GM21717 (cell line): Measurements from ENCODE around the gene LRFN5.
A peak's percentile ranks its signal among the peaks of the same experiment; 100 is the strongest.
"Not testable (repeated sequence)": the region's sequence is repeated elsewhere in the genome, so short reads cannot be mapped to it uniquely, and the experiment has no call there.

Experiments
- ATAC-seq: cut with Tn5 transposase; IDR thresholded peaks from one replicate; pipeline ENCODE4 v1.9.1; 2021; ENCODE audit warnings: mild to moderate bottlenecking, moderate library complexity; ENCODE audit not compliant: unreplicated experiment

The LRFN5 gene

GRCh38 chr14:41636492-41637392 lies 30.1 kb downstream of the LRFN5 start:
- ATAC-seq, result no peak

GRCh38 chr14:41641690-41642089 lies 35.0 kb downstream of the LRFN5 start:
- no peak for ATAC-seq

- no peak for ATAC-seq
Measured at GRCh38 chr14:41642367-41642766, 35.7 kb downstream of the LRFN5 start.

GRCh38 chr14:41642789-41643188 lies 36.1 kb downstream of the LRFN5 start:
- ATAC-seq, result no peak

GRCh38 chr14:41644606-41645005 lies 37.9 kb downstream of the LRFN5 start:
- ATAC-seq, result no peak

- no peak for ATAC-seq
Measured at GRCh38 chr14:41650802-41651201, 44.1 kb downstream of the LRFN5 start.

GRCh38 chr14:41654196-41654595 lies 47.5 kb downstream of the LRFN5 start:
- ATAC-seq, result no peak

- no peak for ATAC-seq
Measured at GRCh38 chr14:41662780-41663472, 56.2 kb downstream of the LRFN5 start.

- no peak for ATAC-seq
Measured at GRCh38 chr14:41663473-41663850, 56.8 kb downstream of the LRFN5 start.

GRCh38 chr14:41666301-41666700 lies 59.6 kb downstream of the LRFN5 start:
- no peak for ATAC-seq

GRCh38 chr14:41668356-41668755 lies 61.7 kb downstream of the LRFN5 start:
- ATAC-seq, result no peak

- ATAC-seq, result not testable (repeated sequence)
Measured at GRCh38 chr14:41673601-41674000, 66.9 kb downstream of the LRFN5 start.

GRCh38 chr14:41674511-41674971 lies 67.9 kb downstream of the LRFN5 start:
- not testable (repeated sequence) for ATAC-seq

GRCh38 chr14:41699486-41699885 lies 92.8 kb downstream of the LRFN5 start:
- ATAC-seq, result no peak

GRCh38 chr14:41718477-41719166 lies 111.9 kb downstream of the LRFN5 start:
- ATAC-seq, result no peak

GRCh38 chr14:41739203-41739602 lies 132.5 kb downstream of the LRFN5 start:
- no peak for ATAC-seq

GRCh38 chr14:41743140-41743539 lies 136.5 kb downstream of the LRFN5 start:
- ATAC-seq, result no peak

GRCh38 chr14:41749429-41749828 lies 142.8 kb downstream of the LRFN5 start:
- ATAC-seq, result peak; percentile 97

GRCh38 chr14:41750575-41750974 lies 143.9 kb downstream of the LRFN5 start:
- ATAC-seq, result not testable (repeated sequence)

GRCh38 chr14:41758011-41758665 lies 151.5 kb downstream of the LRFN5 start:
- no peak for ATAC-seq

- ATAC-seq, result no peak
Measured at GRCh38 chr14:41761204-41761603, 154.5 kb downstream of the LRFN5 start.
